Fibroblast of villous mesenchyme (primary cell): ENCODE measurements around the gene NHLH1. TPM values are rescaled to one million over a fixed set of nuclear protein-coding genes. Genes with fewer than 3 reads are reported as not detected.

Experiments used
- DNase-seq: peaks from one replicate; pipeline ENCODE4 v3.0.0-alpha.2; 2010; ENCODE audit warnings: low read depth
- H3K4me3 ChIP-seq: 2 replicates; pipeline ENCODE4 v1.5.1; 2011; ENCODE audit warnings: low read depth, mild to moderate bottlenecking, low read length
- CTCF ChIP-seq: IDR thresholded peaks from 2 replicates; pipeline ENCODE4 v1.5.1; 2012; ENCODE audit warnings: low read depth, mild to moderate bottlenecking, low read length; ENCODE audit not compliant: insufficient read depth
- total RNA-seq: library from RNA; depleted of rRNA; stranded (reverse); fragments of >200 nt; gene quantifications from 2 replicates; pipeline ENCODE4 v1.2.3, GENCODE V29; 2012

Gene NHLH1
- total RNA-seq, 1 donor = not detected

- TF ChIP-seq CTCF = no peak
- no peak for DNase-seq
- H3K4me3 ChIP-seq = no peak overlapping the region
These were observed 21.9 kb upstream of the NHLH1 start for GRCh38 chr1:160344936-160345335.

- no peak overlapping the region for H3K4me3 ChIP-seq
- no peak for DNase-seq
- TF ChIP-seq CTCF = no peak
These were observed 20.4 kb upstream of the NHLH1 start for GRCh38 chr1:160346463-160346862.

- DNase-seq = no peak
- H3K4me3 ChIP-seq = no peak overlapping the region
- TF ChIP-seq CTCF = no peak
These were observed 19.9 kb upstream of the NHLH1 start for GRCh38 chr1:160346958-160347357.

- no peak for TF ChIP-seq CTCF
- DNase-seq = no peak
- no peak overlapping the region for H3K4me3 ChIP-seq
These were observed 15.2 kb upstream of the NHLH1 start for GRCh38 chr1:160351629-160352028.

GRCh38 chr1:160352555-160352954, 14.3 kb upstream of the NHLH1 start:
- no peak for TF ChIP-seq CTCF
- no peak for DNase-seq
- H3K4me3 ChIP-seq = no peak overlapping the region

- H3K4me3 ChIP-seq = no peak overlapping the region
- peak; percentile 32 for DNase-seq
These were observed 13.6 kb upstream of the NHLH1 start for GRCh38 chr1:160353223-160353622.

More at GRCh38 chr1:160353223-160353622, 13.6 kb upstream of the NHLH1 start:
- TF ChIP-seq CTCF = no peak
